GM12801 (cell line): Measurements from ENCODE around the gene NBPF1.

Source experiments
- TF ChIP-seq, protein P1 (sequence below): IDR thresholded peaks from one replicate; pipeline ENCODE4 v1.5.1; 2011; ENCODE audit warnings: control low read depth; ENCODE audit not compliant: insufficient read length; ENCODE audit errors: extremely low read depth

Gene NBPF1

DNA sequence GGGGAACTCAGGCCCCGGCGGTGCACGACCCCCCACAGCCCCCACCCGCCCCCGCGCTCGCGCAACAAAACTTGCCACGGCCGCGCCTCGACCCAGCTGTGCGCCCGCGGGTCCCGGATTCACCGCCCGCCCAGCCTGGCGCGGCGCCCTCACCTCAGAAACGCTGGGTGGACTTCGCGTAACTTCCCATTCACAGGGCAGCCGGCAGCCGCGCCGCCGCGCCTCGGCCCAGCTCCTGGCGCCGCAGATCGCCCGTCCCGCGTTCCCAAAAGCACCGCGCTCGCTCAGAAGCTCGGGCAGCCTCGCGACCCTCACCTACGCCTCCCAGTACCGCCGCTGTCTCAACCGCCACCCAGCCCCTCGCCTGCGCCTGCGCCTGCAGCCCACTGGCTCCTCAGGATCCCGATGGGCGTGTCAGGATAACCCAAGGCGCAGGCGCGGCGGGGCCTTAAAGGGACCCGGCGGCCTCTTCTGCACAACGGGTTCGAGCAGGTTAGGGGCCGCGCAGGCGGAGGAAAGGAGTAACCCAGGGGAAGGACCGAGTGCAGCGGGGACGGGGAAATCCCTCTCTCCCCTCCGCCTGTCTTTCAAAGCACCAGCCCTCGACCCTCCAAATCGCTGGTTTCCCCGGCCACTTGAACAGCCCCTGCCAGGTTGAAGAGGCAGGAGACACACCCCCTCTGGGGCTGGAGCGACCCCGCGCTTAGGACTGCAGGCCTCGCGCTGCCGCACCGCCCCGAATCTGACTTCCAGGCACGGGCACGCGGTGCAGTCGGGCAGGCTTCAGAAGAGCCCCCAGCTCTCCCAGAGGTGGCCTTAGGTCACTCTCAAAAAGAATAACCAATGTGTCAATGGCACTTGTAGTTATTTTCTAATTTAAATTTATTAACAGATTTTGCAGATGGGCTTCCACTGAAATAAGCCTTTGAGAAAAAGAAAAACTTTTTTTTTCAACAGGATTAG lies at the start of gene NBPF1:
TSS of gene NBPF1 (minus strand) at position 380 of the 963 bp plus-strand sequence.
- TF ChIP-seq, protein P1, sequence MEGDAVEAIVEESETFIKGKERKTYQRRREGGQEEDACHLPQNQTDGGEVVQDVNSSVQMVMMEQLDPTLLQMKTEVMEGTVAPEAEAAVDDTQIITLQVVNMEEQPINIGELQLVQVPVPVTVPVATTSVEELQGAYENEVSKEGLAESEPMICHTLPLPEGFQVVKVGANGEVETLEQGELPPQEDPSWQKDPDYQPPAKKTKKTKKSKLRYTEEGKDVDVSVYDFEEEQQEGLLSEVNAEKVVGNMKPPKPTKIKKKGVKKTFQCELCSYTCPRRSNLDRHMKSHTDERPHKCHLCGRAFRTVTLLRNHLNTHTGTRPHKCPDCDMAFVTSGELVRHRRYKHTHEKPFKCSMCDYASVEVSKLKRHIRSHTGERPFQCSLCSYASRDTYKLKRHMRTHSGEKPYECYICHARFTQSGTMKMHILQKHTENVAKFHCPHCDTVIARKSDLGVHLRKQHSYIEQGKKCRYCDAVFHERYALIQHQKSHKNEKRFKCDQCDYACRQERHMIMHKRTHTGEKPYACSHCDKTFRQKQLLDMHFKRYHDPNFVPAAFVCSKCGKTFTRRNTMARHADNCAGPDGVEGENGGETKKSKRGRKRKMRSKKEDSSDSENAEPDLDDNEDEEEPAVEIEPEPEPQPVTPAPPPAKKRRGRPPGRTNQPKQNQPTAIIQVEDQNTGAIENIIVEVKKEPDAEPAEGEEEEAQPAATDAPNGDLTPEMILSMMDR = no peak

DNA sequence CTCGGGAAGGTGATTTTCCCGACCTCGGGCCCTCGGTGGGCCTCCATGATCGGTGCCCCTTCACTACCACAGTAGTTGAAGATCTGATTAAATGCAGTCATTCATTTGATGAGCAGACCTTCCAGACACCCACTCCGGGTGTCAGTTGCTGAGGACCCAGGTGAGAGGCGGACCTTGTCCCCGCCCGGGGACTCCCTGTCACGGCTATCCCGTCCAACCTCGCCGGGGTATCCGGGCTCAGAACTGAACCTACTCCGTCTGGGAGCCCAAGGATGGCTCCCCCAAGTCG lies 30.8 kb upstream of the NBPF1 start:
- TF ChIP-seq, protein P1 = no peak

DNA sequence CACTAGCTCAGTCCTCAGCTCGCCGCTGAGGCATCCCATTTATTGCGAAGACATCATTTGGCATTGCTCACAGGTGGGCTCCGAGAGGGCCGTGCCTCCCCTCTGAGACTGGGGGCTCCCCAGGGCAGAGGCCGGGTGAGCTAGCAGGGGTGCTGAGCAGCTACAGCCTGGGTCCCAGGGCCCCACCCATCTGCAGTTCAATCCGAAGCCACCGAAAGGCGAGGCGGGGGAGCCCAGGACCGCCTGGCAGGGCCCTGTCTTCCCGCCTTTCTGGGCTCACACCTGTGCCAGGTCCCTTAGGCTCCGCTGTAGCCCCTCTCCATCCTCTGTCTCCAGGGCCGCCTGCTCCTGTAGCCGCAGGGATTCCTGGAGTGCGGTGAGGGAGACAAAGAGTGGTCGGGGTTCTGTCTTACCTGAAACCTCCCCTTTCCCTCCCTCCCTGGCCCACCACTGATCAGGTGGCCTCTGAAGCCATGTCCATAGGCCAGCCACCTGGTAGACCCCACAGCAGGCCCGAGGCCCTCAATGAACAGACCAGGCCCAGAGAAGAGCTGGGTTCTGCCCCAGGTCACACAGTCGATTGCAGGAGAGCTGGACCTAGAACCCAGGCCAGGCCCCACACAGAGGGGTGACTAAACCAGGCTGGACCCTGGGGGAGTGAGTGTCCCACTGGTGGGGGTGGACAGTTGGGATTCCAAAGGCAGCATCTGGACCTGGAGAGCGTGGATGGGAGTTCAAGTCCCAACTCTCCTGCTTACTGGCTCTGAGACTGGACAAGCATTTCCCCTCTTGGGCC lies 18.1 kb upstream of the NBPF1 start:
- TF ChIP-seq, protein P1 = no peak

DNA sequence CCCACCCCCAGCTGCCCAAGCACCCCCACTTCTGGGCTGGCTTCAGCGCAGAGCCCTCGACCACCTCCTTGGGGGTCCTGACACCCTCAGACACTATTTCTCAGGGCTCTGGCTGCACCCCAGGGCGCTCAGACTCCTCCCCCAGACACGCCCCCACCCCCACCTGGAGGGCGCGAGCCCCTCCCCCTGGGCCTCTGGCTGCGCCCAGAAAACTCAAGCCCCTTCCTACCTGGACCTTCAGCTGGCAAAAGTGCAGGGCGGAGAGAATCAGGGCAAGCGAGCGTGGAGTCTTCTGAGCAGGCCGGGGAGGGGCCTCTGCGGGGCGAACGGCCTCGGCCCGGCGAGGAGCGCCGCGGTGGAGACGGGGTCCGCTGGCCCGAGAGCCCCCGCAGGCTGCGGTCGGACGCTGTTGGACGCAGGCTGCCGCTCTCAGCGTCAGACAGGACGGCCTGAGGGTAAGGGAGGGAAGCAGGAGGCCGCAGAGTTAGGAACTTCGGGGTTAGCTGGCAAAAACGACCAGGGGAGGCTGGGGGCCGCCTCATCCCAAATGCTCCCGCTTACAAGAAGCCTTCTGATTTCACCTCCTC lies 17.4 kb upstream of the NBPF1 start:
- TF ChIP-seq, protein P1 = no peak

DNA sequence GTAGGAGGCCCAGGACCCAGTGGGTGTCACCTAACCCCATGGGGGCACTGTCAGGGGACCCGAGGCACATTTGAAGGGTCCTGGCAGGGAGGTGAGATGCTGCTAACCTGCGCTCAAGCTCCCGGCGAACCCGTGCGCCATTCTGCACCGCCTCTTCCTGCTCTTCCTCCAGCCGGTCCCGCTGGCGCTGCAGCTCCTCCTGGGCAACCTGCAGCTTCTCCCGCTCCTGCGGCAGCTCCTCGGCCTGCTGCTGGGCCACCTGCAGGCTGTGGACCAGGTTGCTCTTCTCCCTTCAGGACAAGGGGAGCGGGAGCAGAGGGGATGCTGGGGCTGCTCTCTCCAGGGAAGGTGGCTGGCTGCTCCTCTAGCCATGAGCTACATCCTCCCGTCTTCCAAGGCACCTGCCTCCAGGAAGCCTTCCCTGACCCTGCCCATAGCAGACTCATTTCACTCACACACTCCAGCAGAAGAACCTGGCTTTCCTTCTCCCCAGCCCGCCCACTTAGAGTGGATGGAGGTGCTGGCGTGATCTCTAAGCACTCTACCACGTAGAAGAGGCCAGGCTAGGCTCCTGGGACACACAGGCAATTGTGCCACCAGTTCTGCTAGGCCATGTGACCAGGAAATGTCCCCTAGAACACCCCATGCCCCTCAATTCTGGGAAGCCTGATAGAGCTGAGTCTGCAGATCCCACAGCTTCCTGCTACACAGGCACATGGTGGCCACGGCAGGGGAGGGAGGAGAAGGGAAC lies 15.2 kb upstream of the NBPF1 start:
- TF ChIP-seq, protein P1 = no peak

DNA sequence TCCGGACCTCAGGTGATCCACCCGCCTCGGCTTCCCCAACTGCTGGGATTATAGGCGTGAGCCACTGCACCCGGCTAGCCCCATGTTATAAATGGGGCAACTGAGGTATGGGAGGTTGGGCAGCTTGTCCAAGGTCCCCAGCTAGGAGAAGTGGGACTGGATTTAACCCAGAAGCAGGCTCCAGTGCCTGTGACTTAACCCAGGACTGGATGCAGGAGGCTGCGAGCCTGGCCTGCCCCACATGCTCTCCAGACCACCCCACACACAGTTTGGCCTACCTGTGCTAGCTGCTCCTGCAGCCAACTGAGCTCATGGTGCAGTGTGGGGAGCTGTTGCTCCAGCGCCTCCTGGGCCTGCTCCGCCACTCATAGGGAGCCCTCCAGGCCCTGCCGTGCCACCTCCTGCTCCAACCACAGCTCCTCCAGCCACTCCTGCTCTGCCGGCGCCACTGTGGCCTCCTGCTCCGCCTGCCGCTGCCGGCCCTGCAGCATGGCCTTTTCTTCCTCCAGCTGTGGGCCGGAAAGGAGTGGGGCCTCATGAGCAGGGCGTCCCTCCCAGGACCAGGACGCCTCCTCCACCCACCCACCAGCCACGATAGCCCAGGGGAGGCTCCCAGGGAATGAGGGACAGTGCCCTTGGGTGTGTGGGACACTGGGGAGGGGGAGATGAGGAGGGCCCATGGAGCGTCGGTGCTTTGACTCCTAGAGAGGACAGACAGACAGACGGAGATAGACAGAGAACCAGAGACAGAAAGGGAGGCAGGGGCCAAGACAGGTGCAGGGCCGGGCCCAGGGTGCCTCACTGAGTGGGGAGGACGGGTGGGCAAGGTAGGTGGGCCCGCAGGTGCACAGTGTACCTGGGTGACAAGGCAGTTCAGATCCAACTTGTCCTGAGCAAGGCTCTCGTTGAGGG lies 12.4 kb upstream of the NBPF1 start:
- TF ChIP-seq, protein P1 = no peak
